ENCODE results near the gene AFM. TPM values are rescaled to one million over a fixed set of nuclear protein-coding genes. Genes with fewer than 3 reads are reported as not detected.

AFM gene
- total RNA-seq, 2 experiments from 2014 or later = not detected

DNA sequence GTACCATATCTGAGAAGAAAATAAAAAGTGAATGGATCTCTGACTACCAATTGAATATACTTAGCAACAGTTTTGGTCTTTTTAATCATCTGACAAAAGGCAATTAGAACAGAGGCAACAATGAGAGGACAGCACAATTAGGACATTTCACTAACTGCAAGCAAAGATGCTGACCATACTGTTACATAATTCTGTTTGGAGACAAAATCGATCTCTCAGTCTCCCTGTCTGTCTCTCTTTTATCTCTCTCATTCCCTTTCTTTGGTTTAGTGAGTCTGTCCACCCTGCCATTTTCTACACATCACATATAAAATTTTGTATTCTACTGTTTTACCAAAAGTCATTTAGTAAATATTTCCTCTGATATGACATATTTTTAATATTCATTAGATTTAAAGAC lies 2.2 kb upstream of the AFM start:
- Histone ChIP-seq H2AFZ (ENCODE audit: low read length) (no peak overlapping the region), H3K79me2 (ENCODE audit: insufficient read depth, low read depth, low read length) (no peaks in the 10 kb centered on the region), H3K4me1 (ENCODE audit: insufficient read depth, low read length, poor library complexity, severe bottlenecking) (no peaks in the 10 kb centered on the region), H3K9me3 (ENCODE audit: low read length) (no peaks in the 10 kb centered on the region), H3K4me3 (ENCODE audit: low read depth, low read length, poor library complexity, severe bottlenecking) (no peak overlapping the region), H3K4me2 (ENCODE audit: low read length) (no peak overlapping the region), H4K20me1 (ENCODE audit: insufficient read depth, low read length) (no peaks in the 10 kb centered on the region), H3K9me2 (ENCODE audit: insufficient read depth, low read length) (no peaks in the 10 kb centered on the region), H3K27ac (ENCODE audit: low read depth, low read length, poor library complexity, severe bottlenecking) (no peak overlapping the region), H3K36me3 (ENCODE audit: insufficient read depth, low read length) (no peaks in the 10 kb centered on the region)
- TF ChIP-seq CTCF (conservative IDR thresholded peaks at IDR 0.05; ENCODE audit: low read length) (no peak), EZH2phosphoT487 (IDR thresholded peaks at IDR 0.05; ENCODE audit: borderline replicate concordance, low read depth, low read length) (no peak)
- intact Hi-C loops (cut with micrococcal nuclease; ENCODE audit: unreplicated experiment) = no loop called here
- DNase-seq (ENCODE audit: low spot score) = no peak
- ChIA-PET POLR2A (interaction anchor here (1.2 kb wide), 1 partner anchor 20 kb away, joined by 3 read pairs; no protein-coding TSS in a partner anchor), CTCF (ENCODE audit: unreplicated experiment) (no interaction called here)
- no TSS peak for BruUV-seq (replicated peaks)

DNA sequence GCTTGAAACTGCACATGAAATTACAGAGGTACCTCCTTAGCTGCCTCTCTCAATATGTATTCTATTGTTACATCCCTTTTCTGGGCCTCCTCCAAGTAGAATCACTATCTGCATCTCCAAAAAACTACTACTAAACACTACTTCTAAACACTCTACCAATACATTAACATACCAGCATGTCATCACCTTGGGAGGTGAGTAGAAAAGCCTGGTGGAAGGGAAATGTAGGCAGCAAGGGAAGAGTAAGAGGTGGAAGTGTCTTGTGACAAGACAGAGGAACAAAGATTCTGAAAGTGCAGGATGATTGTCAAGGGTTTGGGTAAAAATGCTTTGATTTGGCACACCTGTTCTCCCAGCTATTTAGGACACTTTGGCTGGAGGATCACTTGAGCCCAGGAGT lies 3.5 kb downstream of the AFM start:
- POLR2A ChIA-PET = interaction anchor here (0.6 kb wide), 1 partner anchor 1536 kb away, joined by 3 read pairs; no protein-coding TSS in a partner anchor

More for the DNA sequence above, 3.5 kb downstream of the AFM start:
- H3K36me3 ChIP-seq (ENCODE audit: insufficient read depth, low read length) = no peaks in the 10 kb centered on the region
- TF ChIP-seq EZH2phosphoT487 (IDR thresholded peaks at IDR 0.05; ENCODE audit: borderline replicate concordance, low read depth, low read length) (no peak), CTCF (conservative IDR thresholded peaks at IDR 0.05; ENCODE audit: low read length) (no peak)
- H3K27ac ChIP-seq (ENCODE audit: low read depth, low read length, poor library complexity, severe bottlenecking) = no peak overlapping the region
- no TSS peak for BruUV-seq (replicated peaks)
- H3K4me1 ChIP-seq (ENCODE audit: insufficient read depth, low read length, poor library complexity, severe bottlenecking) = no peaks in the 10 kb centered on the region
- H4K20me1 ChIP-seq (ENCODE audit: insufficient read depth, low read length) = no peaks in the 10 kb centered on the region
- CTCF ChIA-PET (ENCODE audit: unreplicated experiment) = no interaction called here
- H3K79me2 ChIP-seq (ENCODE audit: insufficient read depth, low read depth, low read length) = no peaks in the 10 kb centered on the region
- no peak overlapping the region for H2AFZ ChIP-seq (ENCODE audit: low read length)
- DNase-seq (ENCODE audit: low spot score) = no peak
- H3K4me2 ChIP-seq (ENCODE audit: low read length) = no peak overlapping the region
- intact Hi-C loops (cut with micrococcal nuclease; ENCODE audit: unreplicated experiment) = no loop called here
- no peaks in the 10 kb centered on the region for H3K9me2 ChIP-seq (ENCODE audit: insufficient read depth, low read length)
- no peaks in the 10 kb centered on the region for H3K9me3 ChIP-seq (ENCODE audit: low read length)
- H3K4me3 ChIP-seq (ENCODE audit: low read depth, low read length, poor library complexity, severe bottlenecking) = no peak overlapping the region
